ENCODE data around the gene AHCTF1.
"Not testable (repeated sequence)": the region's sequence is repeated elsewhere in the genome, so short reads cannot be mapped to it uniquely, and the experiment has no call there.

The AHCTF1 gene

GRCh38 chr1:246919902-246920301 is 11.8 kb downstream of the AHCTF1 start:
- H3K9ac ChIP-seq (ENCODE audit: low read length in 2 of 2) = no peak overlapping the region

GRCh38 chr1:246916026-246916923 is 15.5 kb downstream of the AHCTF1 start:
- H3K4me3 ChIP-seq (ENCODE audit: low read length in 2 of 2); H3K4me1 ChIP-seq (ENCODE audit: control insufficient read depth, insufficient read depth, low read length); H3K36me3 ChIP-seq (ENCODE audit: control insufficient read depth in 2 of 2, insufficient read depth in 2 of 2, low read length in 2 of 2); H3K27ac ChIP-seq (ENCODE audit: low read length); H3K9ac ChIP-seq (ENCODE audit: low read length in 2 of 2); H3K27me3 ChIP-seq (ENCODE audit: control insufficient read depth in 1 of 2, insufficient read depth in 2 of 2, low read length in 2 of 2); H3K9me3 ChIP-seq (ENCODE audit: control insufficient read depth in 2 of 2, low read length in 2 of 2): not testable (repeated sequence)

More at GRCh38 chr1:246919902-246920301, 11.8 kb downstream of the AHCTF1 start:
- Histone ChIP-seq H3K27me3 (ENCODE audit: control insufficient read depth in 1 of 2, insufficient read depth in 2 of 2, low read length in 2 of 2) (no peaks in the 10 kb centered on the region), H3K27ac (ENCODE audit: low read length) (no peak overlapping the region), H3K36me3 (ENCODE audit: control insufficient read depth in 2 of 2, insufficient read depth in 2 of 2, low read length in 2 of 2) (peaks cover 3 to 6% of the 10 kb centered on the region in 2 donors), H3K4me3 (ENCODE audit: low read length in 2 of 2) (no peak overlapping the region), H3K4me1 (ENCODE audit: control insufficient read depth, insufficient read depth, low read length) (peaks cover 6% of the 10 kb centered on the region), H3K9me3 (ENCODE audit: control insufficient read depth in 2 of 2, low read length in 2 of 2) (no peaks in the 10 kb centered on the region)

GRCh38 chr1:246907472-246907871 is 24.3 kb downstream of the AHCTF1 start:
- Histone ChIP-seq H3K36me3 (ENCODE audit: control insufficient read depth in 2 of 2, insufficient read depth in 2 of 2, low read length in 2 of 2) (peaks cover 18 to 31% of the 10 kb centered on the region in 2 donors), H3K4me3 (ENCODE audit: low read length in 2 of 2) (no peak overlapping the region)

GRCh38 chr1:246906833-246907232 is 24.9 kb downstream of the AHCTF1 start:
- peaks cover 18 to 31% of the 10 kb centered on the region in 2 donors for H3K36me3 ChIP-seq (ENCODE audit: control insufficient read depth in 2 of 2, insufficient read depth in 2 of 2, low read length in 2 of 2)
- H3K9ac ChIP-seq (ENCODE audit: low read length in 2 of 2) = no peak overlapping the region
- H3K4me1 ChIP-seq (ENCODE audit: control insufficient read depth, insufficient read depth, low read length) = no peaks in the 10 kb centered on the region
- no peaks in the 10 kb centered on the region for H3K27me3 ChIP-seq (ENCODE audit: control insufficient read depth in 1 of 2, insufficient read depth in 2 of 2, low read length in 2 of 2)
- no peaks in the 10 kb centered on the region for H3K9me3 ChIP-seq (ENCODE audit: control insufficient read depth in 2 of 2, low read length in 2 of 2)
- H3K27ac ChIP-seq (ENCODE audit: low read length) = no peak overlapping the region
- no peak overlapping the region for H3K4me3 ChIP-seq (ENCODE audit: low read length in 2 of 2)

More at GRCh38 chr1:246907472-246907871, 24.3 kb downstream of the AHCTF1 start:
- Histone ChIP-seq H3K27ac (ENCODE audit: low read length) (no peak overlapping the region), H3K4me1 (ENCODE audit: control insufficient read depth, insufficient read depth, low read length) (no peaks in the 10 kb centered on the region), H3K9me3 (ENCODE audit: control insufficient read depth in 2 of 2, low read length in 2 of 2) (no peaks in the 10 kb centered on the region), H3K27me3 (ENCODE audit: control insufficient read depth in 1 of 2, insufficient read depth in 2 of 2, low read length in 2 of 2) (no peaks in the 10 kb centered on the region), H3K9ac (ENCODE audit: low read length in 2 of 2) (no peak overlapping the region)

GRCh38 chr1:246901874-246902273 is 29.9 kb downstream of the AHCTF1 start:
- H3K9ac ChIP-seq (ENCODE audit: low read length in 2 of 2) = no peak overlapping the region
- H3K4me3 ChIP-seq (ENCODE audit: low read length in 2 of 2) = no peak overlapping the region
- no peaks in the 10 kb centered on the region for H3K9me3 ChIP-seq (ENCODE audit: control insufficient read depth in 2 of 2, low read length in 2 of 2)
- H3K36me3 ChIP-seq (ENCODE audit: control insufficient read depth in 2 of 2, insufficient read depth in 2 of 2, low read length in 2 of 2) = peaks cover 35 to 36% of the 10 kb centered on the region in 2 donors
- no peaks in the 10 kb centered on the region for H3K27me3 ChIP-seq (ENCODE audit: control insufficient read depth in 1 of 2, insufficient read depth in 2 of 2, low read length in 2 of 2)
- H3K27ac ChIP-seq (ENCODE audit: low read length) = no peak overlapping the region
- no peaks in the 10 kb centered on the region for H3K4me1 ChIP-seq (ENCODE audit: control insufficient read depth, insufficient read depth, low read length)

GRCh38 chr1:246897302-246897701 is 34.4 kb downstream of the AHCTF1 start:
- Histone ChIP-seq H3K36me3 (ENCODE audit: control insufficient read depth in 2 of 2, insufficient read depth in 2 of 2, low read length in 2 of 2) (peaks cover 32 to 42% of the 10 kb centered on the region in 2 donors), H3K4me3 (ENCODE audit: low read length in 2 of 2) (no peak overlapping the region), H3K9me3 (ENCODE audit: control insufficient read depth in 2 of 2, low read length in 2 of 2) (no peaks in the 10 kb centered on the region), H3K9ac (ENCODE audit: low read length in 2 of 2) (no peak overlapping the region), H3K4me1 (ENCODE audit: control insufficient read depth, insufficient read depth, low read length) (no peaks in the 10 kb centered on the region), H3K27me3 (ENCODE audit: control insufficient read depth in 1 of 2, insufficient read depth in 2 of 2, low read length in 2 of 2) (no peaks in the 10 kb centered on the region), H3K27ac (ENCODE audit: low read length) (no peak overlapping the region)

GRCh38 chr1:246893191-246893939 is 38.4 kb downstream of the AHCTF1 start:
- peaks cover 33 to 49% of the 10 kb centered on the region in 2 donors for H3K36me3 ChIP-seq (ENCODE audit: control insufficient read depth in 2 of 2, insufficient read depth in 2 of 2, low read length in 2 of 2)

GRCh38 chr1:246891105-246891504 is 40.6 kb downstream of the AHCTF1 start:
- no peaks in the 10 kb centered on the region for H3K4me1 ChIP-seq (ENCODE audit: control insufficient read depth, insufficient read depth, low read length)
- H3K9ac ChIP-seq (ENCODE audit: low read length in 2 of 2) = no peak overlapping the region
- H3K9me3 ChIP-seq (ENCODE audit: control insufficient read depth in 2 of 2, low read length in 2 of 2) = no peaks in the 10 kb centered on the region
- no peaks in the 10 kb centered on the region for H3K27me3 ChIP-seq (ENCODE audit: control insufficient read depth in 1 of 2, insufficient read depth in 2 of 2, low read length in 2 of 2)
- peaks cover 26 to 44% of the 10 kb centered on the region in 2 donors for H3K36me3 ChIP-seq (ENCODE audit: control insufficient read depth in 2 of 2, insufficient read depth in 2 of 2, low read length in 2 of 2)
- H3K4me3 ChIP-seq (ENCODE audit: low read length in 2 of 2) = no peak overlapping the region
- no peak overlapping the region for H3K27ac ChIP-seq (ENCODE audit: low read length)

More at GRCh38 chr1:246893191-246893939, 38.4 kb downstream of the AHCTF1 start:
- Histone ChIP-seq H3K4me1 (ENCODE audit: control insufficient read depth, insufficient read depth, low read length) (no peaks in the 10 kb centered on the region), H3K9ac (ENCODE audit: low read length in 2 of 2) (no peak overlapping the region), H3K27me3 (ENCODE audit: control insufficient read depth in 1 of 2, insufficient read depth in 2 of 2, low read length in 2 of 2) (no peaks in the 10 kb centered on the region), H3K27ac (ENCODE audit: low read length) (no peak overlapping the region), H3K4me3 (ENCODE audit: low read length in 2 of 2) (no peak overlapping the region), H3K9me3 (ENCODE audit: control insufficient read depth in 2 of 2, low read length in 2 of 2) (no peaks in the 10 kb centered on the region)

- Histone ChIP-seq H3K36me3 (ENCODE audit: control insufficient read depth in 2 of 2, insufficient read depth in 2 of 2, low read length in 2 of 2) (peaks cover 24 to 31% of the 10 kb centered on the region in 2 donors), H3K27me3 (ENCODE audit: control insufficient read depth in 1 of 2, insufficient read depth in 2 of 2, low read length in 2 of 2) (no peaks in the 10 kb centered on the region), H3K4me3 (ENCODE audit: low read length in 2 of 2) (no peak overlapping the region), H3K27ac (ENCODE audit: low read length) (no peak overlapping the region), H3K9ac (ENCODE audit: low read length in 2 of 2) (no peak overlapping the region), H3K4me1 (ENCODE audit: control insufficient read depth, insufficient read depth, low read length) (no peaks in the 10 kb centered on the region), H3K9me3 (ENCODE audit: control insufficient read depth in 2 of 2, low read length in 2 of 2) (no peaks in the 10 kb centered on the region)
Observed at GRCh38 chr1:246888522-246888921, 43.2 kb downstream of the AHCTF1 start.

GRCh38 chr1:246885389-246885788 is 46.4 kb downstream of the AHCTF1 start:
- not testable (repeated sequence) for H3K9me3 ChIP-seq (ENCODE audit: control insufficient read depth in 2 of 2, low read length in 2 of 2); H3K4me1 ChIP-seq (ENCODE audit: control insufficient read depth, insufficient read depth, low read length); H3K4me3 ChIP-seq (ENCODE audit: low read length in 2 of 2); H3K27ac ChIP-seq (ENCODE audit: low read length); H3K27me3 ChIP-seq (ENCODE audit: control insufficient read depth in 1 of 2, insufficient read depth in 2 of 2, low read length in 2 of 2); H3K9ac ChIP-seq (ENCODE audit: low read length in 2 of 2)
- peaks cover 20 to 26% of the 10 kb centered on the region in 2 donors for H3K36me3 ChIP-seq (ENCODE audit: control insufficient read depth in 2 of 2, insufficient read depth in 2 of 2, low read length in 2 of 2)

All from stomach smooth muscle (tissue), 2 donors.